Bronchial epithelial cell (primary cell): ENCODE measurements around the gene DDOST. TPM values are rescaled to one million over a fixed set of nuclear protein-coding genes. Genes with fewer than 3 reads are reported as not detected.
A peak's percentile ranks its signal among the peaks of the same experiment; 100 is the strongest.

Source experiments
- DNase-seq: peaks from one replicate; pipeline ENCODE4 v3.0.0-alpha.2; 2010; ENCODE audit warnings: low read depth
- FAIRE-seq: peaks from 2 replicates; lab custom pipeline; 2011; peaks lifted over from hg19 to GRCh38; lab: Jason Lieb, UNC
- H3K27me3 ChIP-seq: 2 replicates; pipeline ENCODE4 v1.5.1; 2011; ENCODE audit warnings: low read length; ENCODE audit not compliant: control insufficient read depth, insufficient read depth
- H3K36me3 ChIP-seq: 2 replicates; pipeline ENCODE4 v1.5.1; 2011; ENCODE audit warnings: low read length; ENCODE audit not compliant: control insufficient read depth, insufficient read depth
- H3K4me3 ChIP-seq: 2 replicates; pipeline ENCODE4 v1.5.1; 2011; ENCODE audit warnings: mild to moderate bottlenecking, low read depth, low read length, control low read depth
- total RNA-seq: library from RNA; depleted of rRNA; stranded (reverse); fragments of >200 nt; gene quantifications from 2 replicates; pipeline ENCODE4 v1.2.1, GENCODE V29; 2014
- TF ChIP-seq, protein P1 (sequence below): IDR thresholded peaks from 2 replicates; pipeline ENCODE4 v1.5.1; 2011; ENCODE audit warnings: mild to moderate bottlenecking, moderate library complexity, low read length, control low read depth, inconsistent platforms; ENCODE audit not compliant: insufficient read depth, severe bottlenecking

The DDOST gene
- total RNA-seq, 1 donor from 2014 or later, result 346 TPM

DNA sequence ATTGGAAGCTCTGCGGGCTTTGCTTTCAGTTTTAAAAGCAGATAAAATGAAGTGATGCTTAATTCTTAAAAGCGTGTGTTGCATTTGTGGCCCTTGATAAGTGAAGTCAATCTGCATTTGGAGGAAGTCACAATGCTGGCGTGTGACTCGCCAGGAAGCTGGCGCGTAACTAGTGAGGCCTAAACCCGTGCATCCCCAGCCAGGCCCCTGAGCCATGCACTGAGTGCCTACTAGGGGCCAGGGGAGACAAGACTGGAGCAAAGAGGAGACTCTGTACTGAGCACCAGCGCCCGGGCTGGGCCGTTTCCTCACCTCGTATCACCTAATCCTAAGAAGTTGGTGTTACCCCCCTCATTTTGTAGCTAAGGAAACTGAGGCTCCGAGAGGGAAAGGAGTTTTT, 4.6 kb upstream of the DDOST start:
- no peak for DNase-seq
- no peaks in the 10 kb centered on the region for H3K36me3 ChIP-seq
- H3K4me3 ChIP-seq, result no peak overlapping the region
- TF ChIP-seq, protein P1, sequence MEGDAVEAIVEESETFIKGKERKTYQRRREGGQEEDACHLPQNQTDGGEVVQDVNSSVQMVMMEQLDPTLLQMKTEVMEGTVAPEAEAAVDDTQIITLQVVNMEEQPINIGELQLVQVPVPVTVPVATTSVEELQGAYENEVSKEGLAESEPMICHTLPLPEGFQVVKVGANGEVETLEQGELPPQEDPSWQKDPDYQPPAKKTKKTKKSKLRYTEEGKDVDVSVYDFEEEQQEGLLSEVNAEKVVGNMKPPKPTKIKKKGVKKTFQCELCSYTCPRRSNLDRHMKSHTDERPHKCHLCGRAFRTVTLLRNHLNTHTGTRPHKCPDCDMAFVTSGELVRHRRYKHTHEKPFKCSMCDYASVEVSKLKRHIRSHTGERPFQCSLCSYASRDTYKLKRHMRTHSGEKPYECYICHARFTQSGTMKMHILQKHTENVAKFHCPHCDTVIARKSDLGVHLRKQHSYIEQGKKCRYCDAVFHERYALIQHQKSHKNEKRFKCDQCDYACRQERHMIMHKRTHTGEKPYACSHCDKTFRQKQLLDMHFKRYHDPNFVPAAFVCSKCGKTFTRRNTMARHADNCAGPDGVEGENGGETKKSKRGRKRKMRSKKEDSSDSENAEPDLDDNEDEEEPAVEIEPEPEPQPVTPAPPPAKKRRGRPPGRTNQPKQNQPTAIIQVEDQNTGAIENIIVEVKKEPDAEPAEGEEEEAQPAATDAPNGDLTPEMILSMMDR, result no peak
- no peak for FAIRE-seq
- no peaks in the 10 kb centered on the region for H3K27me3 ChIP-seq

DNA sequence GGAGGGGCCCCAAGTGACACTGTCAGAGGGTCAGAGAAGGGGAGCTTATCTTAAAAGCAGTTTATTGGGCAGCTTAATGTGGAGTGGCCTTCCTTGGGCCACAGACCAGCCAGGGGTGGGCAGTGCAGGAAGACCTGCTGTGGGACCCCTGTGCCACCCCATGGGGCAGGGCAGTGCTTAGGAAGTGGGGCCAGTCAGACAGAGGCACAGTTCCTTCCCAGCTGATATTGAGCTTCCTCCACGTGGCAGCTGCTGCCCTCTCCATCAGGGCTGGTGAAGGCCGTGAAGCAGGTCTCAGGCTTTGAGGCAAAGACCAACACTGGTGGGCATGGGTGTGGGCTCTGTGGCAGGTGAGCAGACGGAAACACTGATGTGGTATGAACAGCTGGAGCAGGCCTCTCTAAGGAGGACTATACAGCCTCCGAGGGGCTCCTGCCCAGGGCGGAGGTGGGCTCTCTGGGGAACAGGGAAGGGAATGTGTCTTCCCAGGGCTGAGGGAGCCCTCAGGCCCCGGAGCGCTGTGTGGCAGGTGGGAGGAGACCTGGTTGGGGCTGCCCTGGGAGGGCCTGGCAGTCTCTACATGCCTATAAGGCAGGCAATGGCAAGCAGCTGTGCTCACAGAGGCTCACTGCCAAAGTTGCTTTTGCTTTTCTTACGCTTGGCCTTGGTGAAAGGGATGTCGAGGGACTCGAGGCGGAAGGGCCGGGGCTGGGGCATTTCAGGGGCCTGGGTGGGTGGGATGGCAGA, 3.0 kb upstream of the DDOST start:
- FAIRE-seq (peak; percentile 47), DNase-seq (no peak)
- Histone ChIP-seq H3K36me3 (peaks cover 3% of the 10 kb centered on the region), H3K27me3 (no peaks in the 10 kb centered on the region), H3K4me3 (no peak overlapping the region)
- TF ChIP-seq, protein P1, result no peak

DNA sequence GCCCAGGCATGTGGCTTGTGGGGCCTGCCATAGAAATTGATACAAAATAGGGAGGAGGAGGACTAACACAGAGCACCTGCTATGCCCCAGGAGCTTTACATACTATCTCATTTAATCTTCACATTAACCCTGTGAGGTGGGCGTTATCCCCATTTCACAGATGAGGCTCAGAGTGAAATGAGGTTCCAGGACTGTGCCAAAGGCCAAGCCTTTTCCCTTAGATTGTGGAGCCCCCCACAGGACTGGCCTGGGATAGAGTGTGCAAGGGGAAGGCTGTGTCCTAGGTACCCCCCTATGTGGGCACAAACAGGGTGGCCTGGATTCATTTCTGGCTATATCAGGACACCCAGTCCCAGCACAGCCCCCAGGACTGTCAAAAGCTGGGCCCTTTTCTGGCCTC, 2.2 kb upstream of the DDOST start:
- no peak overlapping the region for H3K4me3 ChIP-seq
- no peak for FAIRE-seq
- H3K36me3 ChIP-seq, result peaks cover 4% of the 10 kb centered on the region
- DNase-seq, result no peak
- TF ChIP-seq, protein P1, result no peak
- no peaks in the 10 kb centered on the region for H3K27me3 ChIP-seq

DNA sequence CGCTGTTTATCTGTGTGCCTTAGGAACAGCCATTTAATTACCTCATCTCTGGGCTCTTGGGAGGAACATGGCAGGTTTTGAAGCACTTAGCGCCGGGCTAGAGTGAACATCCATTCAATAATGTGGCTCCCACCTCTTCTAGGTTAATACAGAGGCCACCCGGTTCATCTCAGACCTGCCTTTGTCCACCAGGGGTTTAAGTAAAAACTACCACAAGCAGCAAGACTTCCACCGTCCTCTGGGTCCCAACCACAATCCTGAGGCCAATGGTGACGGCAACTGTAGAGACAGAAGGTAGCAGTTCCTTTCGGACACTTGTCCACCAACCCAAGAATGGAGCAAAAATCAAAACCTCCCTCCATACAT, 924 bp upstream of the DDOST start:
- Histone ChIP-seq H3K4me3 (peak overlapping the region; percentile 77), H3K36me3 (peaks cover 5% of the 10 kb centered on the region), H3K27me3 (no peaks in the 10 kb centered on the region)
- FAIRE-seq (peak; percentile 28), DNase-seq (no peak)
- TF ChIP-seq, protein P1, result no peak

DNA sequence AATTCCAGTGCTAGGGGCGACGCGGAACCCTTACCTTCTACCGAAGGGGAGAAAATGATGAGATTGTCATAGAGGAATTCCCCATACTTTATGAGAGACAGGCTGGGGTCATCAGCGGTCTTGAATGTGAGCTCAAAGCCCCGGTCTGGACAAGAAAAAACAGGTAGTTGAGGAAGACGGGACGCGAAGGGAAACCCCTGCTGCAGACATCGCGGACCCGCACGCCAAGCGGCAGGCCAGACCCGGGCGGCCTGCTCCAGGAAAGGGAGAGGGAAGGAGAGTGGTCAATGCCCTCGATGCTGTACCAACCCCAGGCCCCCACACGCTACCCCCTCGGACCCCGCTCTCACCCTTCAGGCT, 342 bp downstream of the DDOST start:
- FAIRE-seq, result no peak
- H3K27me3 ChIP-seq, result no peaks in the 10 kb centered on the region
- TF ChIP-seq, protein P1, result no peak
- no peak for DNase-seq
- H3K4me3 ChIP-seq, result peak overlapping the region; percentile 77
- H3K36me3 ChIP-seq, result peaks cover 9% of the 10 kb centered on the region

DNA sequence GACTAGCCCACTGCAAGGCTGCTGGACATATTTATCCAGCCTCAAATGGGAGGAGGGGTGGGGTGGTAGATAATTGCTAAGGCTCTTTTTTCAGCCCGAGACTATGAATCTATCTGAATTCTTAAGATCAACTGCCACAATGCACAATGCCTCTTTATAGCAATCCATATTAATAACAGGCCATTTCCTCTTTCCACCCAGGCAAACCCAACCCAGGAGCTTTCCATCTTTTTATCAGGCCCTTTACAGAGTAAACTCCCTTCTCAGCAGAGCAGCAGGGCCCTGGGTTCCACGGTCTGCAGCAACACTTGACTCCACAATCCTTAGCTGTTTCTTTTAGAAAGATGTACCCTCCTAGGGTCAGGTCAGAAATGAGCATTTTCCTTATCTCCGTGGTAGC, 806 bp downstream of the DDOST start:
- no peak for FAIRE-seq
- H3K36me3 ChIP-seq, result peaks cover 14% of the 10 kb centered on the region
- TF ChIP-seq, protein P1, result no peak

More for the DNA sequence above, 806 bp downstream of the DDOST start:
- no peaks in the 10 kb centered on the region for H3K27me3 ChIP-seq
- DNase-seq, result no peak
- peak overlapping the region; percentile 77 for H3K4me3 ChIP-seq
